Activated CD4-positive, alpha-beta T cell treated with anti-CD3 and anti-CD28 coated beads, Interleukin-2, amount 50 U/mL, for 24 hours (primary cell): Measurements from ENCODE around the gene NAGS.
"Not testable (repeated sequence)": the region's sequence is repeated elsewhere in the genome, so short reads cannot be mapped to it uniquely, and the experiment has no call there.

ENCODE experiments used
- DNase-seq, 2 donors: peaks; one replicate each; pipeline ENCODE4 v3.0.0-alpha.2; 2020; ENCODE audit warnings: low read depth in 1 of 2, low spot score in 1 of 2

Gene NAGS

GRCh38 chr17:44004077-44004760 lies at the start of gene NAGS:
NAGS (plus strand) TSS chr17:44004622; CDS start chr17:44004664, 42 bp downstream.
- no peak for DNase-seq

GRCh38 chr17:43956222-43956621 lies 48.2 kb upstream of the NAGS start:
- DNase-seq, result no peak

GRCh38 chr17:43958748-43959352 lies 45.6 kb upstream of the NAGS start:
- DNase-seq, result no peak

DNA sequence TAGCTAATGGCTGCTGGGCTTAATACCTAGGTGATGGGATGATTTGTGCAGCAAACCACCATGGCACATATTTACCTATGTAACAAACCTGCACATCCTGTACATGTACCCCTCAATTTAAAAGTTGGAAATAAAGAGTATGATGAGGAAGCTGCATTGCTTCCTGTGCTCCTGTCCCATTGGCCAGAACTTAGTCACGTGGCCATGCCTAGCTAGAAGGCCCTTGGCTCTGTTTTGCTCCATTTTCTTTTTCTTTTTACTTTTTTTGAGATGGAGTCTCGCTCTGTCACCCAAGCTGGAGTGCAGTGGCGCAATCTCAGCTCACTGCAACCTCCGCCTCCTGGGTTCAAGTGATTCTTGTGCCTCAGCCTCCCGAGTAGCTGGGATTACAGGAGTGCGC lies 43.1 kb upstream of the NAGS start:
- not testable (repeated sequence) for DNase-seq

- DNase-seq, result no peak
Observed at GRCh38 chr17:43961954-43962353, 42.5 kb upstream of the NAGS start.

- no peak for DNase-seq
Observed at GRCh38 chr17:43962479-43962878, 41.9 kb upstream of the NAGS start.

DNA sequence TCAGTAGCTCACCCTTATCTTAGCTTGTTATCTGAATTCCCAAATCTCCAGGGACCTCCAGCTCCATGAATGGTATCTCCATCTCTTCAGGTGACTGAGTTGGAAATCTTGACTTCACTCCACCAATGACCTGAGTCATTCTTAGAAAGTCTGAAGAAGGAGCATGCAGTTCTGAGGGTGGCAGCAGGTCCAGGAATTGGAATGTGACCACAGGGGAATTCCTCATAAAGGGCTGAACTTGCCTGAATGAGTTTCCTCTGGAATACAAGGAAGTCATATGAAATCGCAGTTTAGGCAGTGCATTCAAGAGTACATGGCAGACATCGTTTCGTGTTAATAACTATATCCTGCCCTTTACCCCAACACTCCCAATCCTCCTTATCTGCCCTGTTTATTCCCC lies 38.1 kb upstream of the NAGS start:
- no peak for DNase-seq

- DNase-seq, result no peak
Observed at GRCh38 chr17:43967251-43967875, 37.1 kb upstream of the NAGS start.

DNA sequence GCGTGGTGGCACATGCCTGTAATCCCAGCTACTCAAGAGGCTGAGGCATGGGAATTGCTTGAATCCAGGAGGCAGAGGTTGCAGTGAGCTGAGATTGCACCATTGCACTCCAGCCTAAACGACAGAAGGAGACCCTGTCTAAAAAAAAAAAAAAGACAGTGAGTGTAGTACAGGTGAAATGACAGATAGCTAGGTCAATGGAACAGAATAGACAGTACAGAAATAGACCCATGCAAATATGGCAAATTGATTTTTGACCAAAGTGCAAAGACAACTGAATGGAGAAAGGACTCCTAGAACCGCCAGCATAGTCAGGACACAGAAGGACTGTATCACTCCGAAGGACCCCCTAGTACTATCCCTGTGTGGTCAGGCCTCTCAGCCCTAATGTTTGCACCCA lies 34.1 kb upstream of the NAGS start:
- DNase-seq, result no peak

- DNase-seq, result not testable (repeated sequence)
Observed at GRCh38 chr17:43971436-43971835, 33.0 kb upstream of the NAGS start.

DNA sequence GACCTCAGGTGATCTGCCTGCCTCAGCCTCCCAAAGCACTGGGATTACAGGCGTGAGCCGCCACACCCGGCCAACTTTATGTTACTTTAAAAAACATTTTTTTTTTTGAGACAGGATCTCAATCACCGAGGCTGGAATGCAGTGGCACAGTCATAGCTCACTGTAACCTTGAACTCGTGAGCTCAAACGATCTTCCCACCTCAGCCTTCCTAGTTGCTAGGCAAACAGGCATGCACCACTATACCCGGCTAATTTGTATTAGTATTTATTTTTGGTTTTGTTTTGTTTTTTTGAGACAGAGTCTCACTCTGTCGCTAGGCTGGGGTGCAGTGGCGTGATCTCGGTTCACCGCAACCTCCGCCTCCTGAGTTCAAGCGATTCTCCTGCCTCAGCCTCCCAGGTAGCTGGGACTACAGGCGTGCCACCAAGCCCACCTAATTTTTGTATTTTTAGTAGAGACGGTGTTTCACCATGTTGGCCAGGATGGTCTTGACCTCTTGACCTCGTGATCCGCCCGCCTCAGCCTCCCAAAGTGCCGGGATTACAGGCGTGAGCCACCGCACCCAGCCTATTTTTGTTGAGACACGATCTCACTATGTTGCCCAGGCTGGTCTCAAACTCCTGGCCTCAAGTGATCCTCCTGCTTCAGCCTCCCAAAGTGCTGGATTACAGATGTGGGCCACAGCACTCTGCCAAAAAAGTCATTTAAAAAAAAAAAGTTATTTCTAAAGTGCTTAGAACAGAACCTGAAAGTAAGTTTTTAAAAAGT lies 31.8 kb upstream of the NAGS start:
- DNase-seq, result not testable (repeated sequence)

- no peak for DNase-seq
Observed at GRCh38 chr17:43974382-43975266, 29.8 kb upstream of the NAGS start.

- no peak for DNase-seq
Observed at GRCh38 chr17:43975898-43976297, 28.5 kb upstream of the NAGS start.

DNA sequence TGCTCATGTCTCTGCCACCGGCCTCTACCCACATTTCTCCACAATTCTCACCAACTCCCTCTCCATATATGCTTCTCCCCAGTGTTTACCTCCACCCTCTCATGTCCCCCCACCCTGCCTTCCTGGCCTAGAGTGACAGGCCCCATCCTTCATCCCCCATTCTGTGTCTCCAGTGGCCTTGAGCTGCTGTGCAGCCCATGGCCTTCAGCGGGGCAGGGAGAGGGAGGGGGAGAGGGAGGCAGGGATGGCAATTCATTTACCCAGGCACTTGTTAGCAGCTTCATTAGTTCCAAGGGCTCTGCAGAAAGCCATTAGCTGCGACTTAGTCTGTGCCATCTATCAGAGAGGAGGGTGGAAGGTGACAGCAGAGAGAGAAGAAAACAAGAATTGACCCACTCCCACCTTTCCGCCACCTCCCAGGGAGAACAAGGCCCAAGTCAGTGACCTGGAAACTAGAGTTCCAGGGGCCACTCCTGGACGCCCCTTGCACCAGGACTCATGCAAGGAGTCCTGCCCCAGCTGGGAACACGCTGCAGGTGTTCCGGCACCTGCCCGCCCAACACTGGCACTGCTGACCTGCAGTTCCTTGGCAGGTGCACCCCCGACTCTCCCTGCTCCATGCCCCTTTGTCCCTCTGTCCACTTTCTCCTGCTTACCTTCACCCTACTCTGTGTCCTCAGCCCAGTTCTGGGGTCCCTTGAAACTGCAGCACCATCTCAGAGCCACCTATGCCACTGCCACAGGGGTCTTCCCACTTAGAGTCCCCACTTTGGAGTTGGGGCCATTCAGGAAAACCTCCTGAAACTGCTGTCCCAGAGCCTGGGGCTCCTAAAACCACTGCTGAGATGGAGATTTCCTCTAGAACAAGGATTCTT lies 27.2 kb upstream of the NAGS start:
- DNase-seq, result no peak

- no peak for DNase-seq
Observed at GRCh38 chr17:43978078-43978477, 26.3 kb upstream of the NAGS start.

DNA sequence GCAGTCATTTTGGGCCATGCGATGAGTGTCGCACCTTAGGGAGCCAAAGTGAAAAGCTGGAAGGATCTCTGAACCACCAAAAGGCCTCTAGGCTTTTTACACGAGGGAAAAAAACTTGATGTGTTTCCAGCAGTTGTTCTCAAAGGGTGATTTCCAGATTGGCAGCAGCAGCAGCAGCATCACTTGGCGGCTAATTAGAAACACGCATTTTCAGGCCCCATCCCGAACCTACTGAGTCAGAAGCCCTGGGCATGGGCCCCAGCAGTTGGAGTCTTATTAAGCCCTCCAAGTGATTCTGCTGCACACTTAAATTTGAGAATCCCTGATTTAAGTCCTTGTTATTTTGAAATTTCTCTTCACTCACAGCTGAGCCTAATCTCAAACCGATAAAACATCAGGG lies 25.4 kb upstream of the NAGS start:
- DNase-seq, result no peak

DNA sequence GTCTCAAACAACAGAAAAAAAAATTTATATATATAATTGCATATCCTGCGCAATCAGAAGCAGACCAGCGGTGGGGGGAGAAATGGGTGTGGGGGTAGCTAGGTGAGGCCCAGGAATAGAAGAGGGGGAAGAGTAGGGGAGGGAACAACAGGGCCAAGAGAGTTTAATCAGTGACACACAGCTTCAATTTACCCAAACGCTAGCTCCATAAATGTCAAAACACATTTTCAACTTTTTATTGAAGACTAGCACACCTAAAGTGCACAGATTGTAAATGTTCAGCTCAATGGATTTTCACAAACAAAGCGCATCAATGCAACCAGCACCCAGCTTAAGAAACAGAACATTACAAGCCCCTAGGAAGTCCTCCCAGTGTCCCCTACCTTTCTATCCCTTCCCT lies 24.8 kb upstream of the NAGS start:
- DNase-seq, result no peak

DNA sequence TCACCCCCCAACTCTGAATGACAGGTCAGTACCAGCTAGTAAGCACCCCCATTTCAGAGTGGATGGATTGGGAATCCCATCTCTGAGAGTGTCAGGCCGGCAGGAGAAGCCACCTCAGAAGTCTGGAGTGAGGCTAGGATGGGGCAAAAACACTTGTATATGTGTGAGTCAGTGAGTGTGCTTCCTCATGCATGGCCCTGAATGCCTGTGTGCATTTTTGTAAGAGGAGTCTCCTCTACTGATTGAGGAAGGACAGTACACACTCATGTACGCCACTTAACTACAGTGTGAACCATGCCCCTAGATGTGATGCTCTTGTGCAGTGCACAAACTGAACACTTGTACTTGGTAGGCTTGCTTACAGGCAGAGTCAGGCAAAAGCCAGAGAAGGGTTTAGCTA lies 22.3 kb upstream of the NAGS start:
- DNase-seq, result no peak

GRCh38 chr17:43983196-43983514 lies 21.3 kb upstream of the NAGS start:
- no peak for DNase-seq
